Measurements from ENCODE around the gene IRF2BPL.

IRF2BPL gene

GRCh38 chr14:77036484-77037214 lies 8.1 kb upstream of the IRF2BPL start:
- Histone ChIP-seq H3F3A (ENCODE audit: insufficient read depth, low read length) (peaks cover 20% of the 10 kb centered on the region), H2AFZ (ENCODE audit: low read length) (no peak overlapping the region), H3K9ac (ENCODE audit: low read length) (peak overlapping the region; percentile 25; the same call in 1 of the 2 replicates)

GRCh38 chr14:77035267-77035666 lies 6.8 kb upstream of the IRF2BPL start:
- Histone ChIP-seq H3K9me3 (ENCODE audit: low read length) (no peaks in the 10 kb centered on the region), H3K4me2 (ENCODE audit: low read length) (no peak overlapping the region), H4K20me1 (ENCODE audit: insufficient read depth, low read length) (no peaks in the 10 kb centered on the region), H3K79me2 (ENCODE audit: insufficient read depth, low read length) (no peaks in the 10 kb centered on the region), H3K9me2 (ENCODE audit: low read depth, low read length) (no peaks in the 10 kb centered on the region), H3K4me3 (ENCODE audit: low read depth, low read length, poor library complexity, severe bottlenecking) (no peak overlapping the region), H3K27ac (ENCODE audit: low read depth, low read length, poor library complexity, severe bottlenecking) (peak overlapping the region; percentile 97), H3K4me1 (ENCODE audit: insufficient read depth, low read length, severe bottlenecking) (peaks cover 78% of the 10 kb centered on the region), H3K9ac (ENCODE audit: low read length) (no peak overlapping the region), H3K36me3 (ENCODE audit: insufficient read depth, low read length) (no peaks in the 10 kb centered on the region), H2AFZ (ENCODE audit: low read length) (no peak overlapping the region), H3K27me3 (ENCODE audit: insufficient read depth, low read length) (no peaks in the 10 kb centered on the region), H3F3A (ENCODE audit: insufficient read depth, low read length) (peaks cover 21% of the 10 kb centered on the region)
- TF ChIP-seq EZH2 (IDR thresholded peaks at IDR 0.05; ENCODE audit: borderline replicate concordance, low read length), result no peak

More at GRCh38 chr14:77036484-77037214, 8.1 kb upstream of the IRF2BPL start:
- Histone ChIP-seq H3K27ac (ENCODE audit: low read depth, low read length, poor library complexity, severe bottlenecking) (peak overlapping the region; percentile 97), H4K20me1 (ENCODE audit: insufficient read depth, low read length) (no peaks in the 10 kb centered on the region), H3K9me3 (ENCODE audit: low read length) (no peaks in the 10 kb centered on the region), H3K4me1 (ENCODE audit: insufficient read depth, low read length, severe bottlenecking) (peaks cover 86% of the 10 kb centered on the region), H3K27me3 (ENCODE audit: insufficient read depth, low read length) (no peaks in the 10 kb centered on the region), H3K9me2 (ENCODE audit: low read depth, low read length) (no peaks in the 10 kb centered on the region), H3K36me3 (ENCODE audit: insufficient read depth, low read length) (no peaks in the 10 kb centered on the region), H3K4me2 (ENCODE audit: low read length) (peak overlapping the region; percentile 19; the same call in 1 of the 2 replicates), H3K4me3 (ENCODE audit: low read depth, low read length, poor library complexity, severe bottlenecking) (no peak overlapping the region), H3K79me2 (ENCODE audit: insufficient read depth, low read length) (no peaks in the 10 kb centered on the region)
- TF ChIP-seq CTCF (IDR thresholded peaks at IDR 0.05; ENCODE audit: low read length), result no peak
- TF ChIP-seq EZH2 (IDR thresholded peaks at IDR 0.05; ENCODE audit: borderline replicate concordance, low read length), result no peak

DNA sequence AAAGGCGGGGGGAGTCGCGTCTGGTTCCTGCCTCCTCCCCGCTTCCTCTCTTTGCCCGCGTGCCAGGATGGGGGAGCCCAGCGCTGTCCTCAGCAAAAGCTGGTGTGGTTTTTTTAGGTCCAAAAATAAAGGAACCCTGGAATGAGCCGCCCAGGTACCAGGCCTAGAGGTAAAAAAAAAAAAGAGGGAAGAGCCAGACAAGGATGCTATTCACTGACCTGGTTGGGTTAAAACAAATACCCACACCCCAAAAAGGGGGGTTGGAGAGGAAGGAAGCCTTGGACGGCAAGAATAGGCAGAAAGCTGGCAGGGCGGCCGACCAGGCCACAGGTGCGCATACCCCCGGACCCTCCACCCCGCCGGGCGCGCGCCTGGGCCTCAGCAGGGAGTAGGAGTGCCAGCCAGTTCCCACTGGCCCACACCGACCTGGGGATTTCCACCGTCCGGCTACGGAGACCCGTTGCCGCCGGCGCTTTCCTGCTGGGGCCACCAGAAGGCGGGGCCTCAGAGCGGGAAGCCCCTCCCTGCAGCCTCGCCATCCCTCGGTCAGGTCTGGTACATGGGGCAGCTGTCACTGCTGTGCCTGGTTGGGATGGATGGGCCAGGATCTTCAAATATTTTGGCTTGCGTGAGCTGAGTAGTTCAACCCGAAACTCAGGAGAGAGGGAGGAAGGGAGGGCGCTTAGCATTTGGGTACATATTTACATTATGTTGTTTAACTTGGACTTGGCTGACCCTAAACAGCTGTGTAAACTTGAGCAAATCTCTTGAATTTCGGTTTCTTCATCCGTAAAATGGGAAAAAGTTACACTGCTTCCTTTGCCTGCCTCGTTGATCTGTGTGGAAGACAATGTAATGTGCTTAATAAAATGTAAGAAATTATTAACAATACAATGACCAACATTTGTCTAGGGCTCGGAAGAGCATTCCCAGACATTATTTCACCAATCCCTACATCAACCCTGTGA lies 5.4 kb upstream of the IRF2BPL start:
- no peaks in the 10 kb centered on the region for H3K9me2 ChIP-seq (ENCODE audit: low read depth, low read length)
- H3K4me2 ChIP-seq (ENCODE audit: low read length), result peak overlapping the region; percentile 69
- no peaks in the 10 kb centered on the region for H3K9me3 ChIP-seq (ENCODE audit: low read length)
- TF ChIP-seq EZH2 (IDR thresholded peaks at IDR 0.05; ENCODE audit: borderline replicate concordance, low read length) (no peak), CTCF (IDR thresholded peaks at IDR 0.05; ENCODE audit: low read length) (no peak)
- no peak overlapping the region for H2AFZ ChIP-seq (ENCODE audit: low read length)
- H3K27ac ChIP-seq (ENCODE audit: low read depth, low read length, poor library complexity, severe bottlenecking), result peak overlapping the region; percentile 97
- no peaks in the 10 kb centered on the region for H3K36me3 ChIP-seq (ENCODE audit: insufficient read depth, low read length)
- peak overlapping the region; percentile 64 for H3K9ac ChIP-seq (ENCODE audit: low read length)
- H3F3A ChIP-seq (ENCODE audit: insufficient read depth, low read length), result peaks cover 19% of the 10 kb centered on the region
- H3K4me3 ChIP-seq (ENCODE audit: low read depth, low read length, poor library complexity, severe bottlenecking), result peak overlapping the region; percentile 61
- H3K79me2 ChIP-seq (ENCODE audit: insufficient read depth, low read length), result no peaks in the 10 kb centered on the region
- H3K27me3 ChIP-seq (ENCODE audit: insufficient read depth, low read length), result no peaks in the 10 kb centered on the region
- H3K4me1 ChIP-seq (ENCODE audit: insufficient read depth, low read length, severe bottlenecking), result peaks cover 77% of the 10 kb centered on the region
- H4K20me1 ChIP-seq (ENCODE audit: insufficient read depth, low read length), result no peaks in the 10 kb centered on the region
